Measurements from ENCODE around the gene PBX2.
"Not testable (repeated sequence)": the region's sequence is repeated elsewhere in the genome, so short reads cannot be mapped to it uniquely, and the experiment has no call there.

PBX2 gene

GRCh38 chr6:32186151-32186840, 3.7 kb downstream of the PBX2 start:
- peak overlapping the region; percentile 5 to 23 for H3K4me3 Mint-ChIP-seq
- H3K4me1 Mint-ChIP-seq = peaks cover 41 to 69% of the 10 kb centered on the region in 2 donors
- peak overlapping the region; percentile 82 for H3K27ac Mint-ChIP-seq
- ATAC-seq (replicated peaks); DNase-seq; H3K9me3 Mint-ChIP-seq; H3K27me3 Mint-ChIP-seq: not testable (repeated sequence)
- peaks cover 50 to 61% of the 10 kb centered on the region in 2 donors for H3K36me3 Mint-ChIP-seq

- not testable (repeated sequence) for H3K27me3 Mint-ChIP-seq; ATAC-seq (replicated peaks); DNase-seq; H3K9me3 Mint-ChIP-seq
- Mint-ChIP-seq H3K4me3 (peak overlapping the region in 1 of 2 donors; percentile 23), H3K4me1 (peaks cover 42 to 68% of the 10 kb centered on the region in 2 donors), H3K27ac (peak overlapping the region; percentile 44), H3K36me3 (peaks cover 52 to 63% of the 10 kb centered on the region in 2 donors)
Observed at GRCh38 chr6:32185681-32186131, 4.3 kb downstream of the PBX2 start.

GRCh38 chr6:32184084-32184640, 5.8 kb downstream of the PBX2 start, which contains the start of gene AGER:
AGER (minus strand) TSS chr6:32184253; CDS start chr6:32184222, 31 bp downstream.
- ATAC-seq (replicated peaks) = no peak
- H3K36me3 Mint-ChIP-seq = peaks cover 61 to 67% of the 10 kb centered on the region in 2 donors
- H3K27me3 Mint-ChIP-seq = no peaks in the 10 kb centered on the region
- no peak for DNase-seq
- H3K27ac Mint-ChIP-seq = peak within 1 kb of the TSS; percentile 20
- peaks cover 53 to 75% of the 10 kb centered on the region in 2 donors for H3K4me1 Mint-ChIP-seq
- H3K4me3 Mint-ChIP-seq = no peak within 1 kb of the TSS
- H3K9me3 Mint-ChIP-seq = no peaks in the 10 kb centered on the region

GRCh38 chr6:32183483-32184083, 6.4 kb downstream of the PBX2 start:
- Mint-ChIP-seq H3K27ac (peak overlapping the region; percentile 20), H3K36me3 (peaks cover 61 to 67% of the 10 kb centered on the region in 2 donors), H3K4me3 (no peak overlapping the region), H3K27me3 (no peaks in the 10 kb centered on the region), H3K4me1 (peaks cover 53 to 75% of the 10 kb centered on the region in 2 donors), H3K9me3 (no peaks in the 10 kb centered on the region)
- DNase-seq (no peak), ATAC-seq (replicated peaks) (no peak)

- no peak for ATAC-seq (replicated peaks)
- Mint-ChIP-seq H3K9me3 (no peaks in the 10 kb centered on the region), H3K4me1 (peaks cover 51 to 74% of the 10 kb centered on the region in 2 donors), H3K27me3 (no peaks in the 10 kb centered on the region), H3K4me3 (no peak overlapping the region), H3K36me3 (peaks cover 61 to 65% of the 10 kb centered on the region in 2 donors), H3K27ac (peak overlapping the region; percentile 20)
- DNase-seq = no peak
Observed at GRCh38 chr6:32183030-32183429, 7.0 kb downstream of the PBX2 start.

GRCh38 chr6:32182555-32182981, 7.4 kb downstream of the PBX2 start:
- peak overlapping the region; percentile 86 for H3K27ac Mint-ChIP-seq
- peaks cover 60 to 62% of the 10 kb centered on the region in 2 donors for H3K36me3 Mint-ChIP-seq
- H3K4me1 Mint-ChIP-seq = peaks cover 49 to 71% of the 10 kb centered on the region in 2 donors
- H3K9me3 Mint-ChIP-seq = no peaks in the 10 kb centered on the region
- DNase-seq = no peak
- ATAC-seq (replicated peaks) = no peak
- H3K4me3 Mint-ChIP-seq = no peak overlapping the region
- no peaks in the 10 kb centered on the region for H3K27me3 Mint-ChIP-seq

GRCh38 chr6:32181915-32182529, 8.0 kb downstream of the PBX2 start:
- DNase-seq (no peak), ATAC-seq (replicated peaks) (no peak)
- Mint-ChIP-seq H3K9me3 (no peaks in the 10 kb centered on the region), H3K4me1 (peaks cover 46 to 71% of the 10 kb centered on the region in 2 donors), H3K4me3 (no peak overlapping the region), H3K27me3 (no peaks in the 10 kb centered on the region), H3K36me3 (peaks cover 54 to 57% of the 10 kb centered on the region in 2 donors), H3K27ac (peak overlapping the region; percentile 86)

- H3K27ac Mint-ChIP-seq = no peak overlapping the region
- H3K27me3 Mint-ChIP-seq = no peaks in the 10 kb centered on the region
- DNase-seq (no peak), ATAC-seq (replicated peaks) (no peak)
- H3K4me1 Mint-ChIP-seq = peaks cover 46 to 71% of the 10 kb centered on the region in 2 donors
- peaks cover 0 to 2% of the 10 kb centered on the region in 2 donors for H3K9me3 Mint-ChIP-seq
- no peak overlapping the region for H3K4me3 Mint-ChIP-seq
- H3K36me3 Mint-ChIP-seq = peaks cover 48 to 49% of the 10 kb centered on the region in 2 donors
Observed at GRCh38 chr6:32181148-32181702, 8.8 kb downstream of the PBX2 start.

GRCh38 chr6:32179766-32180405, 10.1 kb downstream of the PBX2 start:
- Mint-ChIP-seq H3K9me3 (peaks cover 0 to 2% of the 10 kb centered on the region in 2 donors), H3K4me3 (peak overlapping the region; percentile 83 to 91), H3K27ac (peak overlapping the region; percentile 98), H3K4me1 (peaks cover 43 to 66% of the 10 kb centered on the region in 2 donors), H3K36me3 (peaks cover 40% of the 10 kb centered on the region in 2 donors), H3K27me3 (no peaks in the 10 kb centered on the region)
- DNase-seq (no peak), ATAC-seq (replicated peaks) (no peak)

GRCh38 chr6:32178547-32179440, 11.2 kb downstream of the PBX2 start:
- peak; percentile 0 for ATAC-seq (replicated peaks)
- Mint-ChIP-seq H3K4me3 (peak overlapping the region; percentile 83 to 91), H3K9me3 (peaks cover 0 to 2% of the 10 kb centered on the region in 2 donors), H3K27ac (peak overlapping the region; percentile 98), H3K27me3 (no peaks in the 10 kb centered on the region), H3K4me1 (peaks cover 47 to 68% of the 10 kb centered on the region in 2 donors), H3K36me3 (peaks cover 39 to 41% of the 10 kb centered on the region in 2 donors)
- DNase-seq = no peak

- H3K36me3 Mint-ChIP-seq = peaks cover 35 to 40% of the 10 kb centered on the region in 2 donors
- peaks cover 0 to 2% of the 10 kb centered on the region in 2 donors for H3K9me3 Mint-ChIP-seq
- DNase-seq = peak; percentile 97
- peak; percentile 86 to 88 for ATAC-seq (replicated peaks)
- peaks cover 53 to 70% of the 10 kb centered on the region in 2 donors for H3K4me1 Mint-ChIP-seq
- H3K27ac Mint-ChIP-seq = peak within 1 kb of the TSS; percentile 98
- peak within 1 kb of the TSS; percentile 83 to 91 for H3K4me3 Mint-ChIP-seq
- H3K27me3 Mint-ChIP-seq = no peaks in the 10 kb centered on the region
Observed at GRCh38 chr6:32177788-32178546, 12.0 kb downstream of the PBX2 start, which contains the start of gene RNF5. RNF5 (plus strand) TSS chr6:32178405; CDS start chr6:32178512, 107 bp downstream.

- Mint-ChIP-seq H3K4me1 (peaks cover 54 to 67% of the 10 kb centered on the region in 2 donors), H3K9me3 (peaks cover 0 to 2% of the 10 kb centered on the region in 2 donors), H3K27ac (peak overlapping the region; percentile 98), H3K4me3 (peak overlapping the region; percentile 83 to 91), H3K36me3 (peaks cover 29 to 34% of the 10 kb centered on the region in 2 donors), H3K27me3 (no peaks in the 10 kb centered on the region)
- peak in 1 of 2 donors; percentile 5 for ATAC-seq (replicated peaks)
- DNase-seq = no peak
Observed at GRCh38 chr6:32177183-32177787, 12.7 kb downstream of the PBX2 start.

All from stimulated activated naive B cell treated with anti-CD40 and anti-IgM and Interleukin-4, amounts not matched to agents 10 μg/mL and 1 μg/mL and 100 μg/mL, for 72 hours (primary cell).